HCT116 (cell line): Measurements from ENCODE around the gene DACH2. TPM values are rescaled to one million over a fixed set of nuclear protein-coding genes. Genes with fewer than 3 reads are reported as not detected.

Experiments
- ATAC-seq: fragments of 200-7000 bp; cut with Tn5 transposase; 2 replicates; pipeline ENCODE4 v1.9.1; 2020; ENCODE audit warnings: mild to moderate bottlenecking, moderate library complexity
- BruUV-seq: library from RNA; stranded (reverse); fragments of 400-500 nt; replicated peaks from 2 replicates; lab custom pipeline; 2021; lab: Mats Ljungman, UMichigan
- CTCF ChIA-PET: fragments of 300-600 bp; sonication (Branson Sonifier 250); formaldehyde crosslinking; loops from one replicate; lab custom pipeline; 2021; ENCODE audit warnings: antibody characterized with exemption; lab: Charles Lee
- POLR2A ChIA-PET: fragments of 300-600, 350-600 bp; sonication (Branson Sonifier 250); formaldehyde crosslinking; loops from one replicate; lab custom pipeline; 2021; ENCODE audit warnings: antibody characterized with exemption; lab: Charles Lee
- RAD21 ChIA-PET, 2 experiments: fragments of 300-600 bp; sonication (Branson Sonifier 250); formaldehyde crosslinking; loops; one replicate each; lab custom pipeline; 2023; ENCODE audit warnings: low total read pairs in 2 of 2; ENCODE audit not compliant: uncharacterized antibody in 2 of 2, unreplicated experiment in 2 of 2, low non-redundant PET in 1 of 2; lab: Charles Lee
- DNase-seq: peaks from one replicate; pipeline ENCODE4 v3.0.0-alpha.2; 2010; ENCODE audit warnings: low read depth, low spot score
- H2AFZ ChIP-seq: fragments of 200-600 bp; shearing (Covaris generic), sonication (generic); 2 replicates; pipeline ENCODE4 v1.6.1; 2017; ENCODE audit warnings: low read depth, mixed run types, mixed read lengths, antibody characterized with exemption, low read length; ENCODE audit not compliant: poor library complexity, severe bottlenecking
- H3K27ac ChIP-seq: 2 replicates; pipeline ENCODE4 v1.5.1; 2012; ENCODE audit warnings: low read depth, low read length
- H3K27me3 ChIP-seq: fragments of 200-600 bp; sonication (generic); 2 replicates; pipeline ENCODE4 v1.6.1; 2016; ENCODE audit warnings: mixed run types, low read length, mixed read lengths; ENCODE audit not compliant: insufficient read depth
- H3K36me3 ChIP-seq, 2 experiments: fragments of 200-500 bp in 1 of 2; fragments of 200-600 bp in 1 of 2; sonication (Bioruptor generic) in 1 of 2; sonication (generic) in 1 of 2; 2 replicates each; pipeline versions ENCODE4 v1.5.1 to v1.6.1; 2014 to 2016; ENCODE audit warnings: low read length in 2 of 2, inconsistent platforms in 1 of 2, mixed read lengths in 1 of 2, mixed run types in 1 of 2; ENCODE audit not compliant: insufficient read depth in 2 of 2, control insufficient read depth in 1 of 2
- H3K4me1 ChIP-seq, 2 experiments: fragments of 200-600 bp in 1 of 2; sonication (generic) in 1 of 2; 2 replicates each; pipeline versions ENCODE4 v1.5.1 to v1.6.1; 2012 to 2017; ENCODE audit warnings: low read length in 2 of 2, inconsistent platforms in 1 of 2, mild to moderate bottlenecking in 1 of 2, mixed read lengths in 1 of 2, mixed run types in 1 of 2, moderate library complexity in 1 of 2; ENCODE audit not compliant: insufficient read depth in 2 of 2, control insufficient read depth in 1 of 2
- H3K4me2 ChIP-seq: fragments of 200-600 bp; sonication (generic); 2 replicates; pipeline ENCODE4 v1.6.1; 2017; ENCODE audit warnings: mixed run types, low read length, mixed read lengths
- H3K4me3 ChIP-seq, 2 experiments: fragments of 200-600 bp in 1 of 2; sonication (generic) in 1 of 2; replicated peaks in 1 of 2; 2 replicates each; pipeline ENCODE4 v1.5.1; 2011 to 2016; ENCODE audit warnings: low read length in 2 of 2, control low read depth in 1 of 2, low read depth in 1 of 2, mild to moderate bottlenecking in 1 of 2, mixed read lengths in 1 of 2, mixed run types in 1 of 2
- H3K79me2 ChIP-seq: fragments of 200-600 bp; sonication (generic); 2 replicates; pipeline ENCODE4 v1.6.1; 2017; ENCODE audit warnings: mild to moderate bottlenecking, mixed run types, low read length, moderate library complexity, mixed read lengths; ENCODE audit not compliant: insufficient read depth
- H3K9ac ChIP-seq: fragments of 200-600 bp; sonication (generic); 2 replicates; pipeline ENCODE4 v1.6.1; 2016; ENCODE audit warnings: low read length, mixed read lengths
- H3K9me2 ChIP-seq: fragments of 200-600 bp; sonication (generic), shearing (Covaris generic); 2 replicates; pipeline ENCODE4 v1.6.1; 2017; ENCODE audit warnings: mixed run types, mild to moderate bottlenecking, moderate library complexity; ENCODE audit not compliant: insufficient read depth
- H3K9me3 ChIP-seq, 2 experiments: fragments of 200-500 bp in 1 of 2; fragments of 200-600 bp in 1 of 2; sonication (Bioruptor generic) in 1 of 2; sonication (generic) in 1 of 2; 2 replicates each; pipeline ENCODE4 v1.6.1; 2014 to 2017; ENCODE audit warnings: low read length in 2 of 2, mixed read lengths in 2 of 2, inconsistent platforms in 1 of 2, low read depth in 1 of 2, mild to moderate bottlenecking in 1 of 2, mixed run types in 1 of 2, moderate library complexity in 1 of 2; ENCODE audit not compliant: control insufficient read depth in 1 of 2, insufficient read depth in 1 of 2
- H4K20me1 ChIP-seq: fragments of 200-600 bp; sonication (generic), shearing (Covaris generic); 2 replicates; pipeline ENCODE4 v1.6.1; 2017; ENCODE audit warnings: mixed run types, mild to moderate bottlenecking, moderate library complexity; ENCODE audit not compliant: insufficient read depth
- CBX3 ChIP-seq: IDR thresholded peaks from 2 replicates; pipeline ENCODE4 v1.6.1; 2012; ENCODE audit warnings: low read depth
- CTCF ChIP-seq, 3 experiments: fragments of 200-600 bp in 1 of 3; sonication (generic) in 1 of 3; IDR thresholded peaks in 2 of 3; conservative IDR thresholded peaks in 1 of 3; 2 replicates each; pipeline ENCODE4 v1.5.1; 2012 to 2017; ENCODE audit warnings: low read depth in 2 of 3, low read length in 2 of 3, antibody characterized with exemption in 1 of 3, borderline replicate concordance in 1 of 3, control low read depth in 1 of 3, mild to moderate bottlenecking in 1 of 3, mixed read lengths in 1 of 3, mixed run types in 1 of 3, moderate library complexity in 1 of 3; ENCODE audit not compliant: insufficient read depth in 1 of 3
- EGR1 ChIP-seq: IDR thresholded peaks from 2 replicates; pipeline ENCODE4 v1.6.1; 2012; ENCODE audit warnings: low read depth
- ELF1 ChIP-seq: IDR thresholded peaks from 2 replicates; pipeline ENCODE4 v1.6.1; 2012; ENCODE audit warnings: low read depth, borderline replicate concordance
- EZH2 ChIP-seq: fragments of 200-600 bp; sonication (generic); IDR thresholded peaks from 2 replicates; pipeline ENCODE4 v1.6.1; 2017; ENCODE audit warnings: antibody characterized with exemption, mixed run types
- FOSL1 ChIP-seq: IDR thresholded peaks from 2 replicates; pipeline ENCODE4 v1.6.1; 2012; ENCODE audit warnings: low read depth
- MAX ChIP-seq: IDR thresholded peaks from 2 replicates; pipeline ENCODE4 v1.6.1; 2012
- POLR2A ChIP-seq: IDR thresholded peaks from 2 replicates; pipeline ENCODE4 v1.7.0; 2011; ENCODE audit warnings: borderline replicate concordance; ENCODE audit not compliant: insufficient read depth, insufficient read length; ENCODE audit errors: extremely low read depth
- POLR2AphosphoS5 ChIP-seq: IDR thresholded peaks from 2 replicates; pipeline ENCODE4 v1.6.1; 2011; ENCODE audit warnings: mild to moderate bottlenecking, low read depth, low read length, moderate library complexity
- RAD21 ChIP-seq: IDR thresholded peaks from 2 replicates; pipeline ENCODE4 v1.6.1; 2012; ENCODE audit warnings: low read depth, mild to moderate bottlenecking
- REST ChIP-seq: IDR thresholded peaks from 2 replicates; pipeline ENCODE4 v1.6.1; 2012; ENCODE audit warnings: low read depth
- SIN3A ChIP-seq: IDR thresholded peaks from 2 replicates; pipeline ENCODE4 v1.6.1; 2012; ENCODE audit warnings: low read depth
- SP1 ChIP-seq: IDR thresholded peaks from 2 replicates; pipeline ENCODE4 v1.6.1; 2012; ENCODE audit warnings: low read depth
- SRF ChIP-seq: IDR thresholded peaks from 2 replicates; pipeline ENCODE4 v1.6.1; 2012; ENCODE audit warnings: low read depth
- TCF7L2 ChIP-seq: IDR thresholded peaks from 2 replicates; pipeline ENCODE4 v1.7.0; 2011; ENCODE audit warnings: borderline replicate concordance, inconsistent platforms; ENCODE audit not compliant: insufficient read depth, insufficient read length; ENCODE audit errors: extremely low read depth
- YY1 ChIP-seq: IDR thresholded peaks from 2 replicates; pipeline ENCODE4 v1.6.1; 2011; ENCODE audit warnings: low read length, low read depth, moderate library complexity, mild to moderate bottlenecking; ENCODE audit not compliant: insufficient replicate concordance; ENCODE audit errors: extremely low read depth
- ZBTB33 ChIP-seq: IDR thresholded peaks from 2 replicates; pipeline ENCODE4 v1.6.1; 2011; ENCODE audit warnings: mild to moderate bottlenecking, low read length, moderate library complexity; ENCODE audit not compliant: insufficient replicate concordance; ENCODE audit errors: extremely low read depth
- ZFX ChIP-seq: fragments of 450-650 bp; IDR thresholded peaks from 2 replicates; pipeline ENCODE4 v1.6.1; 2017
- ZNF274 ChIP-seq: fragments of 200-500 bp; sonication (Bioruptor generic); IDR thresholded peaks from 2 replicates; pipeline ENCODE4 v1.6.1; 2014; ENCODE audit warnings: mild to moderate bottlenecking, low read depth, low read length, inconsistent platforms
- intact Hi-C: fragments of 100-400 bp; cut with micrococcal nuclease; formaldehyde crosslinking; loops from 2 replicates; pipeline ENCODE4 v1.10.0; 2022
- total RNA-seq: library from RNA; stranded (reverse); gene quantifications from one replicate; pipeline ENCODE4 v1.2.1, GENCODE V29; 2021; ENCODE audit not compliant: unreplicated experiment

The DACH2 gene
- total RNA-seq, 1 experiment from 2014 or later, result not detected

GRCh38 chrX:86604607-86605006, 456.4 kb downstream of the DACH2 start:
- Histone ChIP-seq H3K9ac (no peak overlapping the region), H3K36me3 (no peaks in the 10 kb centered on the region), H3K4me2 (no peak overlapping the region), H3K79me2 (no peaks in the 10 kb centered on the region), H3K4me1 (no peaks in the 10 kb centered on the region), H3K27ac (no peak overlapping the region), H3K27me3 (no peaks in the 10 kb centered on the region), H4K20me1 (no peaks in the 10 kb centered on the region), H3K9me3 (no peaks in the 10 kb centered on the region), H2AFZ (no peak overlapping the region), H3K9me2 (no peaks in the 10 kb centered on the region), H3K4me3 (no peak overlapping the region)
- RAD21 ChIA-PET, result no interaction called here
- BruUV-seq, result no TSS peak
- no peak for DNase-seq
- TF ChIP-seq SRF, result no peak
- no peak for TF ChIP-seq ZBTB33
- no peak for TF ChIP-seq SIN3A
- no peak for TF ChIP-seq POLR2AphosphoS5
- no peak for TF ChIP-seq ZFX
- no peak for TF ChIP-seq CTCF (IDR thresholded peaks at IDR 0.05 in 2 of 3, conservative IDR thresholded peaks at IDR 0.05 in 1 of 3; ENCODE audit: borderline replicate concordance in 1 of 3, insufficient read depth in 1 of 3, low read depth in 2 of 3, low read length in 2 of 3)
- no peak for TF ChIP-seq SP1
- no peak for TF ChIP-seq RAD21
- no peak for TF ChIP-seq CBX3
- TF ChIP-seq ELF1, result no peak
- no peak for TF ChIP-seq POLR2A
- no peak for TF ChIP-seq MAX
- TF ChIP-seq EGR1, result no peak
- no peak for TF ChIP-seq FOSL1
- no peak for TF ChIP-seq EZH2
- TF ChIP-seq YY1, result no peak
- TF ChIP-seq REST, result no peak
- TF ChIP-seq TCF7L2, result no peak
- TF ChIP-seq ZNF274, result no peak
- no peak for ATAC-seq
- intact Hi-C loops, result no loop called here
- POLR2A ChIA-PET, result no interaction called here
- CTCF ChIA-PET, result no interaction called here
